CD4-positive, alpha-beta T cell treated with Interleukin-1 beta for 1 hour (primary cell): ENCODE data around the gene BBS9.
"Not testable (repeated sequence)": the region's sequence is repeated elsewhere in the genome, so short reads cannot be mapped to it uniquely, and the experiment has no call there.

Experiments used
- DNase-seq, 2 donors: peaks; one replicate each; pipeline ENCODE4 v3.0.0-alpha.2; 2020 to 2022

Gene BBS9

DNA sequence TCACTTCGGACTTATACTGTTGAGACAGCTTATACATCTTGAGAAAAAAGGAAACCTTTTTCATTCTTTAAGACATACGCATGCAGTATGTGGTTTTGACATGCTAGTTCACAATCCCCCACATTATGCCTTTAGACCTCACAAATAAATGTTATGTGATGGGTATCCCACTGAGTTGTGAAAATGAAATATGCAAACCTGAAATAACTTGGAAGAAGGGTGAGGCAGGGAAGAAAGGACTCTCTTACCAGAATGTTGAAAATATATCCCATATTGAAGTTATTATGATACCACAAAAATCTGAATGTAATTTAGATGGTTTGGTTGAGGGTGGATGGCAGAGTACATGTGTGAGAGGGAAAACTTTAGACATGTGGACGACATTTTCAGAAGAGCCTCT is 379.8 kb downstream of the BBS9 start:
- DNase-seq = no peak

DNA sequence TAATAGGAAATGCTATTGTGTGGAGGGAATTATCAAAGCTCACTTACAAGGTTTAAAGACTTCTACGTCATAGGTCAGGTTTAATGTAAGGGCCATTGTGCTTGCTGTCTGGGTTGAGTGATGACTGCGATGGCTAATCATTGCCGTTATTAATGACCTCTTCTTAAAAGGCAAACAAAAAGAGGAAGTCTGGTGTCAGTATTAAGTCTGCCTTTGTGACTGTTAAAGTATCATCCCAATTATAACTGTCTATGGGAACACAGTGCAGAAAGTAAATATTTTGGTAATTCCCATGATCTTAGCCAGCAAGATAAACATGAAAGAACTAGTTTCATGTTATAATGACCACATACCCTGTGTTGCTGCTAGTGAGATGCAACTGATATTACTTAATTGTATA is 382.4 kb downstream of the BBS9 start:
- no peak for DNase-seq

DNA sequence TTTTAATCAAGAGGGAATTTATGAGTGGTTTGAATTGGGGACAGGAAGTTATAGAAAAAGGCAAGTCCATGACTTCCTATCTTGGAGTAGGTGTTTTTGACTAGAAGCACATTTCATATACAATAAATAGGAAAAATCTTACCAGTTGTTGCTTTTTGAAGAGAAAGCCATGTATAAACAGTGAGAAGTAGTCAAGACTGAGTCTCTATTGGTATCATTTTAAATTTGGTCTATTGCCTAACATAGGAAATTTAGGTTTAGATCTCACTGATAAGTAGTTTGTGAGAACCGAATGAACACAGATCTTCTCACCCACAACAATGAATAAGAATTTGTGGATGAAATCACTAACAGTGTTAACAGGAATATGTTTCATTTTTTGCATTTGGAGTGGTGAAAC is 387.2 kb downstream of the BBS9 start:
- DNase-seq = no peak

DNA sequence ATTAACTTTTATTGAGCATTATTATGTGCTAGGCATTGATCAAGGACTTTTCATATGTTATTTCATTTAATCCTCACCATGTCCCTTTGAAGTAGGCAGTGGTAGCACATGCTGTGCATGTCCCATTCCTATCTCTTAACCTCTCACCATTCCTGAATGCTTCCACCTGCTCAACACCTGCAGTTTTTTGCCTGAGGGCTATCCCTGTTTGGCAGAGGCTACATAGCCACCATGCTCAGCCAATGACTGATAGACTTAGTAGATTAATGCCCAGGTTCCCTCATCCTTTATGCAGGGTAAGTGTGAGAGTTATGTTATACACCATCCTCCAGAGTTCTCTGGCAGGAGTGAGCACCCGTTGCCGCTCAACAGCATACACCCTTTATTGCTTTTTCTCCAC is 387.8 kb downstream of the BBS9 start:
- DNase-seq = no peak

DNA sequence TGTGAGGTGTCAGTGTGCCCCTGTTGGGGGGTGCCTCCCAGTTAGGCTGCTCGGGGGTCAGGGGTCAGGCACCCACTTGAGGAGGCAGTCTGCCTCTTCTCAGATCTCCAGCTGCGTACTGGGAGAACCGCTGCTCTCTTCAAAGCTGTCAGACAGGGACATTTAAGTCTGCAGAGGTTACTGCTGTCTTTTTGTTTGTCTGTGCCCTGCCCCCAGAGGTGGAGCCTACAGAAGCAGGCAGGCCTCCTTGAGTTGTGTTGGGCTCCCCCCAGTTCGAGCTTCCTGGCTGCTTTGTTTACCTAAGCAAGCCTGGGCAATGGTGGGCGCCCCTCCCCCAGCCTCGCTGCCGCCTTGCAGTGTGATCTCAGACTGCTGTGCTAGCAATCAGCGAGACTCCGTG is 397.6 kb downstream of the BBS9 start:
- not testable (repeated sequence) for DNase-seq

DNA sequence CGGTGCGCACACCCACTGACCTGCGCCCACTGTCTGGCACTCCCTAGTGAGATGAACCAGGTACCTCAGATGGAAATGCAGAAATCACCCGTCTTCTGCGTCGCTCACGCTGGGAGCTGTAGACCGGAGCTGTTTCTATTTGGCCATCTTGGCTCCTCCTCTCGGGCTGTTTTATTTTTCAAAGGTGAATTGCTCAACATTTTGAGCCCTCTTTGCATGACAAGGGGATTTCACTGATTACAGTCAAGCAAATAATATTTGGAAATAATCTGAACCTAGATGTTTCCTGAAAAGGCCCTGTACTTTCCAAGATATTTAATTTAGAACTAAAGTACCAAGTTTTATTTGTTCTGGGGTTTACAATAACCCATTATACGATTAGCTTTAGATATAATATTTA is 398.2 kb downstream of the BBS9 start:
- not testable (repeated sequence) for DNase-seq

DNA sequence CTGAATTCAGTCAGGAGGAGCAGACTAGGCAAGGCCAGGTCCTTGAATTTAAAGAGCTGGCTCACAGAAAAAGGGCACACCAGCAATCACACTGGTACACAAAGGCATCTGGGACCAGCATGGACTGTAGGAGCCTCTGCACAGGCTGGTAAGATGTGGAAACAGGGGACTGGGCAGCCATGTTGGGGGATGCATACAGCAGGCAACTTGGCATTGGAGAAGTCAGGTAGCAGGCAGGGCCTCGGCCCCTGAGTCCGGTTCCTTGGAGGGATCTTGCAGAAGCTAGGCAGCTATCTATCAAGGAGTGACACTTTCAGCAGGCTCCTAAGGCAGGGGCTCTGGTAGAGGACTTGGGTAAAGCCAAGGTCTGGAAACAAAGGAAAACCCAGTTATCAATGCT is 399.7 kb downstream of the BBS9 start:
- no peak for DNase-seq

DNA sequence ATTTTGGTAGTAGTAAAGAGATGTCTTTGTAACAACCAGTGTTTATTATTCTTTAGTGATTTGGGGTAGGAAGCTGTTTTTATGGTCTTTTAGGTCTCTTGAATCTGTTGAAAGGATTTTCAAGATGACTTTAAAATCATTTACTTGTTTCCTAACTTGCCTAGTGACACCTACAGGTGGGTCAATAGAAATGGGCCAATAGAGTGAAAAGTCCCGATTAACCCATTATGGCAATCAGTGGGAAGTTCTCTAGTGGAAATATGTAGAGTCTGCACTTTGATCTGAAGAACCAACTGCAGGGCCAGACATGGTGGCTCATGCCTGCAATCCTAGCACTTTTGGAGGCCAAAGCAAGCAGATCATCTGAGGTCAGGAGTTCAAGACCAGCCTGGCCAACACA is 401.3 kb downstream of the BBS9 start:
- no peak for DNase-seq

DNA sequence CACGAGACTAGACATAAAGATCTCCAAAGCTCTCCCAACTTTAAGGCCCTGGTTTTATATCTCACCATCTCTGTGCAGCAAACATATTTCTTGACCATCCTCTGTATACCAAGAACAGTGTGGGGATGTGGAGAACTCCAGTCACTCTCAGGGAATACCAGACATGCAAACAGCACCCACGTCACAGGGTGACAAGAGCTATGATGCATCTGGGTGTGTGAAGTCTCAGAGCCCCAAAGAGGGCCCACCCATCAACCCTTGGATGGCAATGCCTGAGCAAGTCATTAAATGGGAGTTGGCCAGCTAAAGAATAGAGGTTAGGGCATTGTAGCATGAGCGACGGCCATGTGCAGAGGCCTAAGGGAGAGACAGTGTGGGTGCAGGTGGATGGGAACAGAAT is 402.5 kb downstream of the BBS9 start:
- no peak for DNase-seq

DNA sequence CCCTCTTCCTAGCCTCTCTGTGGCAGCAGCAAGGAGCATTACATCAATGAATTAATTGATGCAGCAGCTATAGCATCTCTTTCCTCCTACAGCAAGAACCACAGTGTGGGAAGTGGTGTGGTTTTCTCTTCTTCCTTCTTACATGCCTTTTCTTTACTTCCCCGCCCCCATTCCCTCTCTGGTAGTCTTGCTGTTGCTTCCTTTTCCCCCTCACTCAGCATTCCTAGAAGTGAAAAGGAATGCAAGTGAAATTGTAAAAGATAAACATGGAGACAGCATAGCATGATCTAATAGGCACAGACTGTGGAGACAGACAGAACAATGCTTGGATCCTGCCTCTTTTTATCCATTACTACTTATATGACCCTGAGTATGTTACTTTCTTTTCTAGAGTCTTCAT is 405.5 kb downstream of the BBS9 start:
- no peak for DNase-seq

DNA sequence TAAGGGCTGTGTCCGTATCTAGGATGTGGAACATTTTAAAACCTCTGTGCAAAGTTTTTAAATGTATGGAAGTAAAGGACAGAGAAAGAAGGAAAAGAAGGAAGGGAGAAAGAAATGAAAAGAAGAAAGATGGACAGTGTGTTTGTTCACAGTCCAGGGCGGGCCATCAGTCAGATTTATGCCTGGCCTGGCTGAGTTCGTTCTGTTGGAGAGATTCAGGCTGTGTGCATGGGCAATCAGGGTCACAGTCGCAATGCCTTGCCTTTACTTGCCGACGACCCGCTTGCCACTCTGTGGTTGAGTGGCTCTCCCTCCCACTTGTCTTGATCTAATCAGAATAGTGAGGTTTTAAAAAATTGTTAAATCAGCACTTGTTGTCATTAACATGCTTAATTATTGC is 406.6 kb downstream of the BBS9 start:
- no peak for DNase-seq

DNA sequence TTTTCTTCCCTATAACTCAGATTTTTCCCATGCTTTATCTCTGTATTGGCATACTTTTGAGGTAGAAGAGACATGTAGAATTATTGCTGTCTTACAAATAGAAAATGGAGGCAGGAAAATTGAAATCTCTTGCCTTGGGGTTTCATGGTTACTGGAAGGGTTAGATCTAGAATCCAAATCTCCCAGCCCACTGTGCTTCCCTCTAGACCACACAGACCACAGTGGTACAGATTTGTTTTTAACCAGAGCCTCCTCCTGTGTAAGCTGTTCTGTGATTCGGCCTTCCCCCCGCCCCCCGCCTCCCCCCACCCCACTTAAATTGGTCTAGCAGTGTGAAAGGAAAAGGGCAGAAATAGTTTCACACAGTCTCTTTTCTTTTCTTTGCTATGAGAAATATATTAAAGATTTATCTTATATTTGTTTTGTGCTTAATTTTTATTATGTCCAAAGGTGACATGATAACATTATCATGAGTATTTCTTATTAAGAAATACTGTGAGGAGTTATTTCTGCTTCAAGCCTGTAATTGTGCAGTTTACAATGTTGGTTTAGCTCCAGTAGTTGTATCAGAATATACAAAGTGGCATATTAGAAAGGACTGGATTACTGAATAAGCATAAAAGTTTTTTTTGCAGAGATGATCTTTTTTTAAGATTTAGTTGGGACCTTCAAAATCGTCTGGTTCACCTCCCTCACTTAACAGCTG is 407.2 kb downstream of the BBS9 start:
- no peak for DNase-seq

DNA sequence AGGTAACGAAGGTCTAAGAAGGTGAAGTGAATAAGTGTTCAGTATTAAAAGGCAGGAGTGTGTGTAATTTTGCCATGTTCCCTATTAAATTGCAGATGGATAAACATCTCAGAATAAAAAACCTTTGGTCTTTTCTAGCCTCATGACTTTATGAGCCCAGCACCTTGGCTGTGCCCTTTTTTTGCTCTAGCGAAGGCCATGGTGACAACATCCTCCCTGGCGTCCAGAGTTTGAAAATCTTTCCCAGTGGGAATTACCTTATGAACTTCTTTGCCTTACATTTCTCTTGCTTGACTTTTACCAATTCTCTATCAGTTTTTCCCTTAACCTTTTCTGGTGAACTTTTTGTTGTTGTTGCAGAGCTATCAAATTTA is 407.7 kb downstream of the BBS9 start:
- DNase-seq = no peak

DNA sequence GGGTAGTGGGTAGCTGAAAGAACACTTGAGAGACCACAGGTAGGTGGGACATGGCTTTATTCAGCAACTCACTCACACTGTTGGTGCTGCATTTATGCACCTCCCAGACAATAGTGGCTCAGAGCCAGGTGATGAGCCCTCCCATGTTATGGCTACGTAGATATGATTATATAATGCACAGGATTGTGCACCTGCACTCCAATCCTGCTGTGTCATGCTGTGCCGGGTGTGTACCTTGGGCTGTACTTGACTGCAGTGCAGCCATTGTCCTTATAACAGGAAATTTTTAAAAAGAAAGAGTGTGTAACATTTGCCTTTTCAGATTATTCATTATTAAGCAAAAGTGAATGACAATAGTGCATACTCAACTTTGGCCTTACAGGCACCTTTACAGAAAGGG is 409.8 kb downstream of the BBS9 start:
- peak in 1 of 2 donors; percentile 1 for DNase-seq

DNA sequence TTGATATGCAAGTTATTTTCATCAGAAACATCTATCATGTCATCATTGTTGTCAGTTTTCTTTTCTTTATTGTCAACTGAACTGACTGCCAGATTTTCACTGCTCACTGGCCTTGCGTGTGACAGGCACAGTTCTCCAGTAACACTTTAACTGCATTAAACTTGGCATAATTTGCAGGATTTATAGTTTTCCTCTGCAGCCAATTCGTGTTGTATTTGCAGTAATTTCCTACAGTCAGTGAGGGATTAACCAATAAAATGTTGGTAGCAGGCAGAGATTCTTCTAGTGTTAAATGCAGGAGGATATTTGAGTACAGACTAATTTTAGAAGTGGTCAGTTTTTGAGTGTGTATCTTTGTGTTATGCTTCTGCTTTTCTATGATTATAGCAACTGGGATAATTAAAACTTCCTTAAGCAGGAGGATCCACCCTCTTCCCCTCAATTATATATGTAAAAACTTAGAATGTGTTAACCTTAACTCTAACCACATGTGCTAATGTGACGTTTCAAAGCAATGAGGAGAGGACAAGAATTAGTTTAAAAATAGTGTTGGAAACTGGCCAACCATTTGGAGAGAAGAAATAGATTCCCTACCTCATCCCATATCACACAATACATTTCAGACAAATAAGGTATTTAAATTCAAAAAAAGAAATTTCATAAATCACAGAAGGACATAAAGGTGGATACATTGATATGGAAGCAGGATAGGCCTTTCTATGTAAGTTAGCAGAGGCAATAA is 410.5 kb downstream of the BBS9 start:
- no peak for DNase-seq

DNA sequence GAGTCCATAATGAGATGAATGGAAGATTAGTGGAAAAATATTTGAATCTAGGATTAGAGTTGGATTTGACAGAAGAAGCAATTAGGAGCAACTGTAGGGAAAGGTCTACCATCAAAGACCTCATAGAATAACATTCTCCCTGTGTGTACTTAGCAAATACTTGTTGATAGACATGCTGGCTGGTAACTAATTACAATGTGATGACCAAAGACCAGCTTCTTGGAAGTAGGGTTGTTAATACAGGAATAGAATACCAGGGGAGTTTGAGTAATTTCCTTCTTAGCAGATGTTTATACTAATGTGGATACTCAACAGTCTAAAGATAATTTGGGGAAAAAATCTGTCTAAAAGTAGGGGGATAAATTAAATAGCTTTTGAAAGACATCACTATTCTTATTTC is 418.5 kb downstream of the BBS9 start:
- DNase-seq = no peak

DNA sequence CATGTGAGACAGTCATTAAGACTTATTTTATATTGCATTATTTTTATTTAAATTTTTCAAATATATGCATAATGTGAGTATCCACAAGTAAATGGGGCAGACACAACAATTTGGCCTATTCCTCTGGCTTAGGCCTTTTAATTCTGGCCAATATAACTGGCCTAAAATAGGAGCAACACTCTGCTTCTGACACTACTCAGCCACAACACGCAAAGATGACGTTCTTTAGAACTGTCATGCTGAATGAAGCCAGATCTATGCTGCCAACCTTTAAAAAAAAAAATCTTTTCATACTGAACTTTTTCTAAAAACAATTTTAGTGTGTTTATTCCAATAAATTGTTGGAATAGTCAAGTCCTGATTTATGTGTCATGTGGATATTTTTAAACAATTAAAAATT is 421.0 kb downstream of the BBS9 start:
- no peak for DNase-seq

DNA sequence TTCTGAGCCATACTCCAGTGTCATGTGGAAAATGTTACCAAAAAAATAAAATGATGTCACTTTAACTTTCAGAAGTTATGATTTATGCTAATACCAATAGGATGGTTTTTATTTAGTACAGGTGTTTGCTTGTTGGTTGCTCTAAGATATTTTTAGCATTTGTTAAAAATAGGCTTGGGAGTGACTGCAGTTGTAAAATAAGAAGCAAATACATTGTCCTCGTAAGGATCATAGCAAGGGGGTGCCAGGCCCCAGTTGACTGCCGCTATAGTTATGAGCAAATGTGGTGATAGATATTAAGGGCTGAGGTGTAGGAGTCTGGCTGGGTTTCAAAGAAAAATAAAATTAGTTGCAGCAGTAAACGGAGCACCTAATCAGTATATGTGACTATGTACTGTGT is 421.6 kb downstream of the BBS9 start:
- DNase-seq = no peak

DNA sequence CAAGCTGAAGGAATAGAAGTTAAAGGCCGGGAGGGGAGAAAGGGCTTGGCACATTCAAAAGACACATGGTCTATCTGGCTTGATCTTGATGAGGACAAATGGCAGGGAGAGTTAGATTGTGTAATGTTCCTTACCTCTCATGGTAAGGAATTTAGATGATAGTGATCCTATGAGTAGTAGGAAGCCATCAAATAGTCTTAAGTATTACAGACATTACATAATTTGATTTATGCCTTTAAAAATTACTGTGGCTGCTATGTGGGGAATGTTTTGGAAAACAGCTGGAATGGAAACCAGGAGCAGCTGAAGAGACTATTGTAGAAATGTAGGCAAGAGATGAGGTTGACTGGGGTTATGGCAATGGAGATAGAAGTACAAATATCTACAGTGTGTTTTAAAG is 424.7 kb downstream of the BBS9 start:
- DNase-seq = no peak

DNA sequence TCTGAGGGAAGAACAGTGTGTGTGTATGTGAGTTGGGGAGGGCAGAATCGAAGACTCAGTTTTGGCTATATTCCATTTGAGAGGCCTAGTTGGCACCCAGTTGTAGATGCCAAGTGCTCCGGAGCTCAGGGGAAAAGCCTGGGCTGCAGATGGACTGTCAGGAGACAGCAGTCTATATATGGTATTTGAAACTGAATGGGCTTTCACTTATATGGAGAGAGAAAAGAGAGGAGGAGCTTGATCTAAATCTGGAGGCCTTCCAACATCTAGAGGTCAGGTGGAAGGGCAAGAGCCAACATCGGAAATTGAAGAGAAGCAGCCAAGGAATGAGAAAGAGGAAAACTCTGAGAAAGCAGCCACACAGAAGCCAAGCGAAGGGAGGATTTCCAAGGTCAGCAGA is 425.2 kb downstream of the BBS9 start:
- no peak for DNase-seq

DNA sequence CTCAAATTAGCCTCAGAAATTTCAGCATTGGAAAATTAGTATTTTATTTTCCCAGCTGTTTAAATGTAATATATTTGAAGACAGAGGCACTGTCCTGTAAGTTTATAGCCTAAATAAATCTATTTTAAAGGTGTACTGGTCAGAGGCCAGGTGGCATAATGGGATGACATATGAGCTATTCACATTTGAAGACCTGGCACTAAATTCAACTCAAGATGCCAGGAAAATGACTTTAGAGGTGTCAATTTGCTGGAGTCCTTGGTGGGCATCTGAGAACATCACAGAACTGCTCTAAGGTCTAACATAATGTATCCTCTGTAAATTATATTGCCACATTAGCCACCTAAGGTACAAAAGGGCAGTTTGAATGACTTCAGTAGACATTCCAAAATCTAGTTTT is 427.1 kb downstream of the BBS9 start:
- DNase-seq = no peak

DNA sequence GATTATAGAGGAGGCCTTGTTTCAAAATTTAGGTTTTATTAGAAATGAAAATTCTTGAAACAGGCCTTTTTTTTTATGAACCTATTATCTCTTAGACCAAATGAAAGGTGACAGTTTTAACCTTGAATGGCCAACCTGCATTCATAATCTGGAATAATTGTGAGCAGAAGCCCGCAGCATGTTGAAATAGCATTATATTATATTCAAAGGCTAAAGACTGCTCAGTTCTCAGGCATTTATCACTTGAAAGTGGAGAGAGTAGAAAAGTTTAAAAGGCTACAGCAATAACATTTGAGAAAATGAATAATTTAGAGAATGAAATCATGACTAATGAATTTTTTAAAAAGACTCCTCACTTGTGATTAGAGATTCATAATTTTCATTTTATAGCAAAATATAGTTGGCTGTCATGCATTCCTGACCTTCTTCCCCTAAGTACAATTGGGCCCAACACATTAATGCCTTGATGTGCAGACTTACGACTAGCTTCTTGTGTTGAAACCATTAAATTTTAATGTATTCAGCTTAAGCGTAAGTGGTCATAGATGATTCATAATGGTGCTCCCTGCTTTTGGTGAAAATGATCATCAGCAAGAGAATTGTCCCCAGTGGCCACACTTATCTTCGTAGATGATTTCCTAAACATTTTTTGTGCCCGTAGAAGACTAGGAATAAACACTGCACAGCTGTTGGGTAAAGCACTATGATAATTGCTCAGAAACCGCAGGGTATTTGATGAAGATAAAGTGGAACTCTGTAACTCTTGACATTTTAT is 429.4 kb downstream of the BBS9 start:
- DNase-seq = no peak

DNA sequence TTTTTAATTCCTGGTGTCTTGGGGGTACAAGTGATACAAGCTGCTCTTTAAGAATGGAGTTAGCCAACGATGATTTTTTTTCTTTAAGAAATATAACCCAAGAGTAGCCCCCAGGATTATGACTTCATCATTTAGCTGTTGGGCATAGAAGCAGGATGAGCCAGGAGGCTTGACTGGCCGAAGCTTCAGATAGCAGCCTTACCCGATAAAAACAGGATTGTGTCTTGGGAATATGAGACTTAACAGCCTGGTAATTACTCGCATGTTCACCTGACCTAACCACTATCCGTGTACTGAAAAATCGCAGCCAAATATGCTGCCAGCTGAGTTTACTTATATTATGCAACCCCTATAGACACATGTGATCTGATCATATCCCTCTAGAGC is 430.0 kb downstream of the BBS9 start:
- DNase-seq = no peak

DNA sequence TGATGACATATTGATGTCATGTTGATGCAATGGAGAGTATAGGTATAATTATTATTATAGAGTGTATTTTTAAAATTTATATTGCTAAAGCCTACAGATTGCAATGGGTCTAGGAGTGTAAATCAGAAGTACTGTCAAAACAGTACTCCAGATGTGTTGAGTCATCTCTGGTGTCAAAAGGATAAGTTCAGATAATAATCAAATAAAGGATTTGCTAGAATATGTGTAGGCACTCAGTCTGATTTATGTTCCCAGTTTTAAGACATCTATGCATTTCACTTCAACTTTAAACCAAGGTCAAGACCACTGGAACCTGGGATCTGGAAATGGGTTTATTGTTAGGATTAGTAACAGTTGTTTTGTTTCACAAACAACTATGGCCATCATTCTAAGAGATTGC is 433.6 kb downstream of the BBS9 start:
- no peak for DNase-seq
